DND-41 (cell line): Measurements from ENCODE around the gene STK24.

Experiments used
- EZH2 ChIP-seq: IDR thresholded peaks from 3 replicates; pipeline ENCODE4 v1.6.1; 2012; ENCODE audit warnings: borderline replicate concordance, low read depth, mild to moderate bottlenecking, moderate library complexity, low read length, inconsistent platforms; ENCODE audit not compliant: severe bottlenecking
- TF ChIP-seq, protein P1 (sequence below): IDR thresholded peaks from 2 replicates; pipeline ENCODE4 v1.5.1; 2012; ENCODE audit warnings: borderline replicate concordance, low read length, moderate library complexity, mild to moderate bottlenecking; ENCODE audit not compliant: poor library complexity, severe bottlenecking; ENCODE audit errors: extremely low read depth

DNA sequence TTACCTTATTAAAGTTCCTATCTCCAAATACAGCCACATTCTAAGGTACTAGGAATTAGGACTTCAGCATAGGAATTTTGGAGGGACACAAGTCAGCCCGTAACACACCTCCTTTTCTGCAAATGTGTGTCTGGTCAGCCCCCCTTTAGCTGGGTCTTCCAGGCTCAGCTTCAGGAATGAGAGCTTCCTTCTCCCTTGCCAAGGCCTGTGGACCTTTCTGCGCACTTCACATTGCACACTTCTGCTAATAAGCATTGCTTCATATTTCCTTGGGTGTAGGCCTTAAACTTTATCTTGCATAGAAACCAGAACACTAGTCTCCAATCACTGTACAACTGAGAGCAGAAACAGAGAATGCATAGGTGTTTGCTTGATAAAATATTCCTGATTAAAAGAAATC is 4.5 kb upstream of the STK24 start:
- TF ChIP-seq, protein P1, sequence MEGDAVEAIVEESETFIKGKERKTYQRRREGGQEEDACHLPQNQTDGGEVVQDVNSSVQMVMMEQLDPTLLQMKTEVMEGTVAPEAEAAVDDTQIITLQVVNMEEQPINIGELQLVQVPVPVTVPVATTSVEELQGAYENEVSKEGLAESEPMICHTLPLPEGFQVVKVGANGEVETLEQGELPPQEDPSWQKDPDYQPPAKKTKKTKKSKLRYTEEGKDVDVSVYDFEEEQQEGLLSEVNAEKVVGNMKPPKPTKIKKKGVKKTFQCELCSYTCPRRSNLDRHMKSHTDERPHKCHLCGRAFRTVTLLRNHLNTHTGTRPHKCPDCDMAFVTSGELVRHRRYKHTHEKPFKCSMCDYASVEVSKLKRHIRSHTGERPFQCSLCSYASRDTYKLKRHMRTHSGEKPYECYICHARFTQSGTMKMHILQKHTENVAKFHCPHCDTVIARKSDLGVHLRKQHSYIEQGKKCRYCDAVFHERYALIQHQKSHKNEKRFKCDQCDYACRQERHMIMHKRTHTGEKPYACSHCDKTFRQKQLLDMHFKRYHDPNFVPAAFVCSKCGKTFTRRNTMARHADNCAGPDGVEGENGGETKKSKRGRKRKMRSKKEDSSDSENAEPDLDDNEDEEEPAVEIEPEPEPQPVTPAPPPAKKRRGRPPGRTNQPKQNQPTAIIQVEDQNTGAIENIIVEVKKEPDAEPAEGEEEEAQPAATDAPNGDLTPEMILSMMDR, result no peak
- no peak for TF ChIP-seq EZH2
